Small intestine (tissue), 7 donors: ENCODE data around the gene ME2. TPM values are rescaled to one million over a fixed set of nuclear protein-coding genes. Genes with fewer than 3 reads are reported as not detected.

Source experiments
- DNase-seq, 2 donors: peaks; one replicate each; pipeline versions ENCODE4 v3.0.0 to v3.0.0-alpha.2; 2013
- FAIRE-seq: peaks from 2 replicates; lab custom pipeline; 2012; peaks lifted over from hg19 to GRCh38; lab: Jason Lieb, UNC
- H3K27ac ChIP-seq, 3 donors: one replicate each; pipeline ENCODE4 v1.5.1; 2013; ENCODE audit warnings: low read length in 2 of 3, mild to moderate bottlenecking in 2 of 3, control low read depth in 1 of 3, inconsistent platforms in 1 of 3, low read depth in 1 of 3, moderate library complexity in 1 of 3
- H3K27me3 ChIP-seq, 3 donors: one replicate each; pipeline ENCODE4 v1.6.1; 2013; ENCODE audit warnings: low read length in 3 of 3, inconsistent platforms in 1 of 3; ENCODE audit not compliant: control insufficient read depth in 3 of 3, insufficient read depth in 3 of 3
- H3K36me3 ChIP-seq, 3 donors: one replicate each; pipeline ENCODE4 v1.6.1; 2013; ENCODE audit warnings: low read length in 3 of 3, inconsistent platforms in 1 of 3, low read depth in 1 of 3, mild to moderate bottlenecking in 1 of 3, moderate library complexity in 1 of 3; ENCODE audit not compliant: control insufficient read depth in 3 of 3, insufficient read depth in 2 of 3
- H3K4me1 ChIP-seq, 3 donors: one replicate each; pipeline ENCODE4 v1.6.1; 2013; ENCODE audit warnings: low read length in 2 of 3, inconsistent platforms in 1 of 3, low read depth in 1 of 3, mild to moderate bottlenecking in 1 of 3, moderate library complexity in 1 of 3; ENCODE audit not compliant: control insufficient read depth in 3 of 3, insufficient read depth in 2 of 3
- H3K4me3 ChIP-seq, 3 donors: one replicate each; pipeline ENCODE4 v1.5.1; 2013; ENCODE audit warnings: low read length in 3 of 3, control low read depth in 1 of 3, inconsistent platforms in 1 of 3, low read depth in 1 of 3, mild to moderate bottlenecking in 1 of 3, moderate library complexity in 1 of 3
- H3K9me3 ChIP-seq, 2 donors: one replicate each; pipeline ENCODE4 v1.6.1; 2013; ENCODE audit warnings: low read depth in 1 of 2, low read length in 1 of 2; ENCODE audit not compliant: control insufficient read depth in 2 of 2, insufficient read depth in 1 of 2
- WGBS, 3 donors: extraction: QIAGEN DNeasy Blood & Tissue Kit; methylation state at CpG; one replicate each; pipeline ENCODE4 v1.1.7; 2013; 5-methylcytosine and 5-hydroxymethylcytosine counted together
- polyA plus RNA-seq, 4 donors: library from polyadenylated mRNA; stranded (reverse) in 3 of 4; unstranded in 1 of 4; fragments of 200-250 nt in 3 of 4; fragments of 120-200 nt in 1 of 4; gene quantifications; one replicate each; pipeline versions ENCODE4 v1.2.1 to v1.2.3, GENCODE V29; 2013
- donor health status: healthy with polysubstance abuse.
- donor health status: control.
- donor health status: control.
- donor health status: Bipolar disorder and iron deficiency.
- donor health status: healthy.

The ME2 gene
- polyA plus RNA-seq, 4 donors, result 39.4 to 122 (median 68.7) TPM

GRCh38 chr18:50906843-50907242 is 27.9 kb downstream of the ME2 start:
- FAIRE-seq (no peak), DNase-seq (no peak)
- no peak overlapping the region for H3K4me3 ChIP-seq
- peaks cover 0 to 10% of the 10 kb centered on the region in 2 donors for H3K9me3 ChIP-seq
- no peak overlapping the region for H3K27ac ChIP-seq
- no peaks in the 10 kb centered on the region for H3K4me1 ChIP-seq
- H3K27me3 ChIP-seq, result no peaks in the 10 kb centered on the region
- 97 to 100% (median 97%) methylated on average over 2 of the region's 2 CpGs for WGBS, 3 donors
- H3K36me3 ChIP-seq, result peaks cover 4 to 16% (median 16%) of the 10 kb centered on the region in 3 donors

GRCh38 chr18:50909261-50909660 is 30.3 kb downstream of the ME2 start:
- DNase-seq (no peak), FAIRE-seq (no peak)
- no peaks in the 10 kb centered on the region for H3K27me3 ChIP-seq
- no peak overlapping the region for H3K27ac ChIP-seq
- H3K4me1 ChIP-seq, result no peaks in the 10 kb centered on the region
- WGBS, 3 donors, result 94 to 97% (median 95%) methylated on average over 1 of the region's 1 CpG
- H3K9me3 ChIP-seq, result peaks cover 0 to 10% of the 10 kb centered on the region in 2 donors
- peaks cover 4 to 17% (median 13%) of the 10 kb centered on the region in 3 donors for H3K36me3 ChIP-seq
- H3K4me3 ChIP-seq, result no peak overlapping the region

- no peak overlapping the region for H3K27ac ChIP-seq
- H3K4me1 ChIP-seq, result no peaks in the 10 kb centered on the region
- no peaks in the 10 kb centered on the region for H3K27me3 ChIP-seq
- H3K4me3 ChIP-seq, result no peak overlapping the region
- WGBS, 3 donors, result 89 to 92% (median 91%) methylated on average over 1 of the region's 1 CpG
- peaks cover 0 to 10% of the 10 kb centered on the region in 2 donors for H3K9me3 ChIP-seq
- H3K36me3 ChIP-seq, result peaks cover 4 to 17% (median 14%) of the 10 kb centered on the region in 3 donors
- no peak for DNase-seq
- FAIRE-seq, result no peak
Observed at GRCh38 chr18:50911006-50911405, 32.1 kb downstream of the ME2 start.

GRCh38 chr18:50917021-50917420 is 38.1 kb downstream of the ME2 start:
- DNase-seq (no peak), FAIRE-seq (no peak)
- Histone ChIP-seq H3K36me3 (peaks cover 0 to 13% (median 8%) of the 10 kb centered on the region in 3 donors), H3K4me3 (no peak overlapping the region), H3K27ac (no peak overlapping the region), H3K27me3 (no peaks in the 10 kb centered on the region), H3K9me3 (no peaks in the 10 kb centered on the region), H3K4me1 (no peaks in the 10 kb centered on the region)
- 68 to 79% (median 71%) methylated on average over 1 of the region's 1 CpG for WGBS, 3 donors

GRCh38 chr18:50918153-50918552 is 39.2 kb downstream of the ME2 start:
- no peaks in the 10 kb centered on the region for H3K9me3 ChIP-seq
- DNase-seq (no peak), FAIRE-seq (no peak)
- H3K27ac ChIP-seq, result no peak overlapping the region
- H3K4me3 ChIP-seq, result no peak overlapping the region
- peaks cover 4 to 18% (median 8%) of the 10 kb centered on the region in 3 donors for H3K36me3 ChIP-seq
- WGBS, 3 donors, result 83 to 90% (median 88%) methylated on average over 5 of the region's 5 CpGs
- no peaks in the 10 kb centered on the region for H3K27me3 ChIP-seq
- H3K4me1 ChIP-seq, result no peaks in the 10 kb centered on the region

- Histone ChIP-seq H3K4me3 (no peak overlapping the region), H3K4me1 (no peaks in the 10 kb centered on the region), H3K27me3 (no peaks in the 10 kb centered on the region), H3K36me3 (peaks cover 6 to 22% (median 17%) of the 10 kb centered on the region in 3 donors), H3K9me3 (no peaks in the 10 kb centered on the region), H3K27ac (no peak overlapping the region)
- FAIRE-seq (no peak), DNase-seq (no peak)
- WGBS, 3 donors, result 93 to 97% (median 96%) methylated on average over 2 of the region's 2 CpGs
Observed at GRCh38 chr18:50924372-50924771, 45.5 kb downstream of the ME2 start.

- FAIRE-seq (no peak), DNase-seq (no peak)
- Histone ChIP-seq H3K36me3 (peaks cover 6 to 22% (median 10%) of the 10 kb centered on the region in 3 donors), H3K27ac (no peak overlapping the region), H3K27me3 (no peaks in the 10 kb centered on the region), H3K9me3 (no peaks in the 10 kb centered on the region), H3K4me1 (no peaks in the 10 kb centered on the region), H3K4me3 (no peak overlapping the region)
Observed at GRCh38 chr18:50926521-50926920, 47.6 kb downstream of the ME2 start.

GRCh38 chr18:50928551-50928950 is 49.6 kb downstream of the ME2 start:
- no peaks in the 10 kb centered on the region for H3K4me1 ChIP-seq
- no peaks in the 10 kb centered on the region for H3K9me3 ChIP-seq
- DNase-seq (no peak), FAIRE-seq (no peak)
- WGBS, 3 donors, result 85 to 93% (median 91%) methylated on average over 2 of the region's 2 CpGs
- H3K27ac ChIP-seq, result no peak overlapping the region
- no peak overlapping the region for H3K4me3 ChIP-seq
- H3K36me3 ChIP-seq, result peaks cover 2 to 20% (median 5%) of the 10 kb centered on the region in 3 donors
- no peaks in the 10 kb centered on the region for H3K27me3 ChIP-seq

- WGBS, 3 donors, result 82 to 89% (median 89%) methylated on average over 5 of the region's 5 CpGs
- no peak for FAIRE-seq
Observed at GRCh38 chr18:50933684-50934083, 54.8 kb downstream of the ME2 start.

More at GRCh38 chr18:50933684-50934083, 54.8 kb downstream of the ME2 start:
- Histone ChIP-seq H3K27ac (no peak overlapping the region), H3K27me3 (no peaks in the 10 kb centered on the region), H3K9me3 (no peaks in the 10 kb centered on the region), H3K36me3 (peaks cover 0 to 19% (median 1%) of the 10 kb centered on the region in 3 donors), H3K4me1 (peaks cover 0 to 2% (median 0%) of the 10 kb centered on the region in 3 donors), H3K4me3 (no peak overlapping the region)
- peak in 1 of 2 donors; percentile 11 for DNase-seq
